ENCODE measurements around the gene FLYWCH2. TPM values are rescaled to one million over a fixed set of nuclear protein-coding genes. Genes with fewer than 3 reads are reported as not detected.

Gene FLYWCH2
- total and polyA plus RNA-seq, 2 of the 13 experiments (the other 11 are each of a cell fraction or from before 2014, with no cell fraction given) = 16.9 to 19.8 TPM

GRCh38 chr16:2857451-2858244 lies 25.4 kb upstream of the FLYWCH2 start, which contains the start of gene PRSS22:
TSS of gene PRSS22 (minus strand) at chr16:2858170. CDS start at chr16:2858104, 66 bp downstream.
- no peak within 1 kb of the TSS for H3K9ac ChIP-seq (ENCODE audit: insufficient read depth, low read depth, low read length)
- no peak within 1 kb of the TSS for H3K27ac ChIP-seq (ENCODE audit: extremely low read length, insufficient read depth, low read length)
- H4K20me1 ChIP-seq (ENCODE audit: insufficient read depth, low read length) = no peaks in the 10 kb centered on the region
- WGBS (ENCODE audit: low lambda C conversion rate) = 23% methylated on average over 37 of the region's 42 CpGs
- in situ Hi-C loops (cut with HindIII; ENCODE audit: extremely low pct_ligation_motif_present, low pct_unique_long_range_greater_than_20kb) (no loop called here), intact Hi-C loops (cut with micrococcal nuclease; ENCODE audit: unreplicated experiment) (no loop called here)
- DNase-seq (ENCODE audit: low spot score) = no peak
- POLR2A ChIA-PET = interaction anchor here (0.6 to 2.1 kb wide), 4 partner anchors 10 to 278 kb away, joined by 3 to 11 read pairs (median 6); no protein-coding TSS in a partner anchor
- no peak for FAIRE-seq
- H3K4me3 ChIP-seq (replicated peaks in 1 of 3; ENCODE audit: insufficient read depth in 1 of 3, low read depth in 2 of 3, low read length in 3 of 3) = peak within 1 kb of the TSS in 1 of 3 experiments; percentile 63; a peak in 1 of 6 replicates
- H3K27me3 ChIP-seq (ENCODE audit: control insufficient read depth in 1 of 2, insufficient read depth in 2 of 2, low read length in 2 of 2) = peaks cover 0 to 2% of the 10 kb centered on the region in 2 experiments; a peak in 2 of 5 replicates
- CTCF ChIA-PET (ENCODE audit: low intra/inter-chr PET ratio, low total read pairs) = no interaction called here
- peaks cover 12% of the 10 kb centered on the region; the same call in 1 of the 2 replicates for H3K9me3 ChIP-seq (ENCODE audit: low read length)
- peaks cover 16% of the 10 kb centered on the region for H3K4me1 ChIP-seq (ENCODE audit: insufficient read depth, low read length)
- no peaks in the 10 kb centered on the region for H3K79me2 ChIP-seq (ENCODE audit: insufficient read depth, low read length)
- TF ChIP-seq ZSCAN21 (CRISPR knock-in tag; IDR thresholded peaks at IDR 0.05; ENCODE audit: borderline replicate concordance) = no peak
- TF ChIP-seq ZNF253 (CRISPR knock-in tag; IDR thresholded peaks at IDR 0.05; ENCODE audit: borderline replicate concordance) = no peak
- TF ChIP-seq ZNF263 (CRISPR knock-in tag; IDR thresholded peaks at IDR 0.05) = peak; percentile 57; the same call in 1 of the 2 replicates
- no peak for TF ChIP-seq TCF7 (IDR thresholded peaks at IDR 0.05; ENCODE audit: low read depth)
- TF ChIP-seq ZNF777 (CRISPR knock-in tag; IDR thresholded peaks at IDR 0.05) = peak; percentile 51; the same call in 1 of the 2 replicates
- TF ChIP-seq, protein P1, sequence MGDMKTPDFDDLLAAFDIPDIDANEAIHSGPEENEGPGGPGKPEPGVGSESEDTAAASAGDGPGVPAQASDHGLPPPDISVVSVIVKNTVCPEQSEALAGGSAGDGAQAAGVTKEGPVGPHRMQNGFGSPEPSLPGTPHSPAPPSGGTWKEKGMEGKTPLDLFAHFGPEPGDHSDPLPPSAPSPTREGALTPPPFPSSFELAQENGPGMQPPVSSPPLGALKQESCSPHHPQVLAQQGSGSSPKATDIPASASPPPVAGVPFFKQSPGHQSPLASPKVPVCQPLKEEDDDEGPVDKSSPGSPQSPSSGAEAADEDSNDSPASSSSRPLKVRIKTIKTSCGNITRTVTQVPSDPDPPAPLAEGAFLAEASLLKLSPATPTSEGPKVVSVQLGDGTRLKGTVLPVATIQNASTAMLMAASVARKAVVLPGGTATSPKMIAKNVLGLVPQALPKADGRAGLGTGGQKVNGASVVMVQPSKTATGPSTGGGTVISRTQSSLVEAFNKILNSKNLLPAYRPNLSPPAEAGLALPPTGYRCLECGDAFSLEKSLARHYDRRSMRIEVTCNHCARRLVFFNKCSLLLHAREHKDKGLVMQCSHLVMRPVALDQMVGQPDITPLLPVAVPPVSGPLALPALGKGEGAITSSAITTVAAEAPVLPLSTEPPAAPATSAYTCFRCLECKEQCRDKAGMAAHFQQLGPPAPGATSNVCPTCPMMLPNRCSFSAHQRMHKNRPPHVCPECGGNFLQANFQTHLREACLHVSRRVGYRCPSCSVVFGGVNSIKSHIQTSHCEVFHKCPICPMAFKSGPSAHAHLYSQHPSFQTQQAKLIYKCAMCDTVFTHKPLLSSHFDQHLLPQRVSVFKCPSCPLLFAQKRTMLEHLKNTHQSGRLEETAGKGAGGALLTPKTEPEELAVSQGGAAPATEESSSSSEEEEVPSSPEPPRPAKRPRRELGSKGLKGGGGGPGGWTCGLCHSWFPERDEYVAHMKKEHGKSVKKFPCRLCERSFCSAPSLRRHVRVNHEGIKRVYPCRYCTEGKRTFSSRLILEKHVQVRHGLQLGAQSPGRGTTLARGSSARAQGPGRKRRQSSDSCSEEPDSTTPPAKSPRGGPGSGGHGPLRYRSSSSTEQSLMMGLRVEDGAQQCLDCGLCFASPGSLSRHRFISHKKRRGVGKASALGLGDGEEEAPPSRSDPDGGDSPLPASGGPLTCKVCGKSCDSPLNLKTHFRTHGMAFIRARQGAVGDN (CRISPR knock-in tag; IDR thresholded peaks at IDR 0.05) = 0 out of 2 replicates have a peak, but pooled peaks have one; percentile 13
- peak; percentile 46 for ATAC-seq
- no peak within 1 kb of the TSS for H2AFZ ChIP-seq (ENCODE audit: low read length)
- no peaks in the 10 kb centered on the region for H3K36me3 ChIP-seq (replicated peaks in 1 of 2; ENCODE audit: control insufficient read depth in 1 of 2, insufficient read depth in 2 of 2, low read length in 2 of 2)
- BruUV-seq (replicated peaks) = no TSS peak
- H3K4me2 ChIP-seq (ENCODE audit: low read depth, low read length) = peak within 1 kb of the TSS; percentile 64

All from HepG2 (cell line).